ENCODE results near the gene TGFBR3.

Gene TGFBR3

GRCh38 chr1:91828583-91829281 is 57.2 kb downstream of the TGFBR3 start:
- Histone ChIP-seq H3K27ac (ENCODE audit: extremely low read depth, low read depth, low read length) (no peak overlapping the region), H3K36me3 (ENCODE audit: control insufficient read depth in 2 of 2, insufficient read depth in 1 of 2, low read length in 2 of 2) (no peaks in the 10 kb centered on the region; a peak in 1 of 3 replicates), H3K4me1 (ENCODE audit: control insufficient read depth, insufficient read depth, low read length) (peaks cover 19% of the 10 kb centered on the region), H3K4me3 (ENCODE audit: low read depth, low read length) (no peak overlapping the region), H3K9me3 (ENCODE audit: control insufficient read depth, insufficient read depth, low read depth, low read length) (no peaks in the 10 kb centered on the region)
- ChIA-PET CTCF (no interaction called here), POLR2A (no interaction called here)
- no peak for TF ChIP-seq ZNF223 (tag by site-specific recombination; IDR thresholded peaks at IDR 0.05)
- no peak for TF ChIP-seq ZNF366 (tag by site-specific recombination; conservative IDR thresholded peaks at IDR 0.05)
- no peak for TF ChIP-seq ZNF112 (tag by site-specific recombination; IDR thresholded peaks at IDR 0.05)
- no peak for TF ChIP-seq ZNF202 (tag by site-specific recombination; IDR thresholded peaks at IDR 0.05; ENCODE audit: borderline replicate concordance)
- TF ChIP-seq ZNF2 (tag by site-specific recombination; IDR thresholded peaks at IDR 0.05), result no peak
- no peak for TF ChIP-seq ZNF37A (tag by site-specific recombination; IDR thresholded peaks at IDR 0.05)
- no peak for TF ChIP-seq ZNF350 (tag by site-specific recombination; IDR thresholded peaks at IDR 0.05)
- no peak for TF ChIP-seq GLIS1 (tag by site-specific recombination; IDR thresholded peaks at IDR 0.05)
- TF ChIP-seq ZNF514 (tag by site-specific recombination; IDR thresholded peaks at IDR 0.05), result no peak
- no peak for TF ChIP-seq SCRT1 (tag by site-specific recombination; IDR thresholded peaks at IDR 0.05; ENCODE audit: borderline replicate concordance)

GRCh38 chr1:91827459-91828321 is 58.3 kb downstream of the TGFBR3 start:
- Histone ChIP-seq H3K4me1 (ENCODE audit: control insufficient read depth, insufficient read depth, low read length) (peaks cover 19% of the 10 kb centered on the region), H3K36me3 (ENCODE audit: control insufficient read depth in 2 of 2, insufficient read depth in 1 of 2, low read length in 2 of 2) (no peaks in the 10 kb centered on the region; a peak in 1 of 3 replicates), H3K27ac (ENCODE audit: extremely low read depth, low read depth, low read length) (no peak overlapping the region), H3K9me3 (ENCODE audit: control insufficient read depth, insufficient read depth, low read depth, low read length) (no peaks in the 10 kb centered on the region), H3K4me3 (ENCODE audit: low read depth, low read length) (no peak overlapping the region)
- CTCF ChIA-PET, result interaction anchor here (0.6 kb wide), 1 partner anchor 323 kb away, joined by 3 read pairs; no protein-coding TSS in a partner anchor
- POLR2A ChIA-PET, result interaction anchor here (0.6 kb wide), 1 partner anchor 10 kb away, joined by 7 read pairs; no protein-coding TSS in a partner anchor
- TF ChIP-seq PRDM10 (tag by site-specific recombination; IDR thresholded peaks at IDR 0.05) (peak; percentile 29; the same call in 1 of the 2 replicates), ZNF692 (tag by site-specific recombination; IDR thresholded peaks at IDR 0.05) (no peak), ZNF184 (tag by site-specific recombination; IDR thresholded peaks at IDR 0.05) (no peak), REST (tag by site-specific recombination; IDR thresholded peaks at IDR 0.05) (peak; percentile 55; the same call in 1 of the 2 replicates), ZBTB7A (tag by site-specific recombination; IDR thresholded peaks at IDR 0.05; ENCODE audit: low read depth) (no peak)
